Glutamatergic neuron (in vitro differentiated cells): Measurements from ENCODE around the gene MYO1A. TPM values are rescaled to one million over a fixed set of nuclear protein-coding genes. Genes with fewer than 3 reads are reported as not detected.

Experiments
- DNase-seq: peaks from one replicate; pipeline ENCODE4 v3.0.0; 2022
- H3K27ac Mint-ChIP-seq: one replicate; pipeline ENCODE4 v1.8.0; 2020; ENCODE audit warnings: mild to moderate bottlenecking, mixed read lengths, inconsistent platforms; ENCODE audit not compliant: unreplicated experiment
- H3K27me3 Mint-ChIP-seq: one replicate; pipeline ENCODE4 v1.8.0; 2020; ENCODE audit warnings: mild to moderate bottlenecking, moderate library complexity, mixed read lengths, inconsistent platforms; ENCODE audit not compliant: unreplicated experiment
- H3K36me3 Mint-ChIP-seq: one replicate; pipeline ENCODE4 v1.8.0; 2020; ENCODE audit warnings: mild to moderate bottlenecking, mixed read lengths, inconsistent platforms; ENCODE audit not compliant: unreplicated experiment
- H3K4me1 Mint-ChIP-seq: one replicate; pipeline ENCODE4 v1.8.0; 2020; ENCODE audit warnings: mild to moderate bottlenecking, low read depth, mixed read lengths, inconsistent platforms; ENCODE audit not compliant: unreplicated experiment
- H3K4me3 Mint-ChIP-seq: one replicate; pipeline ENCODE4 v1.8.0; 2020; ENCODE audit warnings: mild to moderate bottlenecking, mixed read lengths, inconsistent platforms; ENCODE audit not compliant: unreplicated experiment
- H3K9me3 Mint-ChIP-seq: one replicate; pipeline ENCODE4 v1.8.0; 2020; ENCODE audit warnings: mild to moderate bottlenecking, moderate library complexity, mixed read lengths, inconsistent platforms; ENCODE audit not compliant: unreplicated experiment
- CTCF ChIP-seq: fragments of 200-600 bp; sonication (generic); IDR thresholded peaks from one replicate; pipeline ENCODE4 v1.5.0; 2021; ENCODE audit not compliant: partially characterized antibody, unreplicated experiment
- total RNA-seq: library from RNA; stranded (reverse); fragmentation: NEBNext Ultra II Directional; extraction: Animal tissue kit (Norgen Biotek cat#: 25700); gene quantifications from one replicate; pipeline ENCODE4 v1.2.1, GENCODE V29; 2021; ENCODE audit not compliant: unreplicated experiment

The MYO1A gene
- total RNA-seq, 1 donor from 2014 or later, result 0.64 TPM

DNA sequence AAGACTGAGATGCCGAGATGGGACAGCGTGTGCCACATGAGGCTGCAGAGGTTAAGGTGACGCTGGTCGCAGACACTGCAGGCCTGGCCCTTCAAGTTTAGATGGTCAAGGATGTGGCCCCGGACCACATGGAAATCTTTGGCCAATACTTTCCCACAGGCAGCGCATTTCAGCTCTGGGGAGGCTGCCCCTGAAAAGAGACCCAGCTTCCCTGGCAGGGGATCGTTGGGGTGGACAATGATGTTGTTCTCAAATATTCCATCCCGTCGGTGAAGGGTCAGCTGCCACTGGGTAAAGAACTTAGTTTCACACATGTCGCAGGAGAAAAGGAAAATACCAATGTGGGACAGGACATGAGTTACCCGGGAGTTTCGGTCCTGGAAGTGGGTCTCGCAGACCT is 46.5 kb downstream of the MYO1A start:
- Mint-ChIP-seq H3K27ac (no peak overlapping the region), H3K36me3 (peaks cover 1% of the 10 kb centered on the region), H3K27me3 (peaks cover 11% of the 10 kb centered on the region), H3K4me3 (no peak overlapping the region), H3K9me3 (peaks cover 7% of the 10 kb centered on the region), H3K4me1 (peaks cover 25% of the 10 kb centered on the region)
- no peak for TF ChIP-seq CTCF
- no peak for DNase-seq

DNA sequence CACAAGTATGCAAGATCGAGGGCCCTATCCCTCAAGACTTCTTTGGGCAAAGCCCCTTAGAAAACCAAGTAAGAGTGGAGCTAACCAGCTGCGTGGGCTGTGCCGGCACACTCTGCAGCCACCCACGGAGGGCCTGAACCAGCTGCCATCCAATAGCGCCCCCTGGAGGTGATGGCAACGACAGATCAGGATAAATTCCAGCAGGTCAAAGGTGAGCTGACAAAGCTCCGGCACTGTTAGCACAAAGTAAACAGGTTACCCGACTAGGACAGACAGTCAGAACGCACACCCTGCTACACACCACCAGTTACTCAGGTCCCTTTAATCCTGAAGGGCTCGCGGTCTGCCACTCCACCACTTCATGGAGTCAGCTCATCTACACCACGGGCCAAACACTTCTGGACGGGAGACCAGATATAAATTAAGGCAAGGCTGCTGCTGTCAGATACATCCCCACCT is 48.5 kb downstream of the MYO1A start:
- H3K9me3 Mint-ChIP-seq, result peaks cover 2% of the 10 kb centered on the region
- peaks cover 4% of the 10 kb centered on the region for H3K27me3 Mint-ChIP-seq
- TF ChIP-seq CTCF, result peak; percentile 83
- H3K27ac Mint-ChIP-seq, result peak overlapping the region; percentile 43
- no peak overlapping the region for H3K4me3 Mint-ChIP-seq
- peak; percentile 81 for DNase-seq
- peaks cover 40% of the 10 kb centered on the region for H3K4me1 Mint-ChIP-seq
- H3K36me3 Mint-ChIP-seq, result peaks cover 4% of the 10 kb centered on the region

- no peak for TF ChIP-seq CTCF
- H3K27ac Mint-ChIP-seq, result no peak overlapping the region
- DNase-seq, result no peak
- H3K4me3 Mint-ChIP-seq, result no peak overlapping the region
- peaks cover 36% of the 10 kb centered on the region for H3K4me1 Mint-ChIP-seq
- peaks cover 2% of the 10 kb centered on the region for H3K9me3 Mint-ChIP-seq
- H3K27me3 Mint-ChIP-seq, result peaks cover 2% of the 10 kb centered on the region
- peaks cover 10% of the 10 kb centered on the region for H3K36me3 Mint-ChIP-seq
These were observed 49.5 kb downstream of the MYO1A start for GRCh38 chr12:57000393-57000792.

- no peak overlapping the region for H3K27ac Mint-ChIP-seq
- H3K36me3 Mint-ChIP-seq, result peaks cover 10% of the 10 kb centered on the region
- peaks cover 32% of the 10 kb centered on the region for H3K4me1 Mint-ChIP-seq
- DNase-seq, result no peak
- H3K9me3 Mint-ChIP-seq, result peaks cover 4% of the 10 kb centered on the region
- TF ChIP-seq CTCF, result no peak
- H3K27me3 Mint-ChIP-seq, result peaks cover 2% of the 10 kb centered on the region
- H3K4me3 Mint-ChIP-seq, result no peak overlapping the region
These were observed 50.5 kb downstream of the MYO1A start for GRCh38 chr12:56999456-56999855.

DNA sequence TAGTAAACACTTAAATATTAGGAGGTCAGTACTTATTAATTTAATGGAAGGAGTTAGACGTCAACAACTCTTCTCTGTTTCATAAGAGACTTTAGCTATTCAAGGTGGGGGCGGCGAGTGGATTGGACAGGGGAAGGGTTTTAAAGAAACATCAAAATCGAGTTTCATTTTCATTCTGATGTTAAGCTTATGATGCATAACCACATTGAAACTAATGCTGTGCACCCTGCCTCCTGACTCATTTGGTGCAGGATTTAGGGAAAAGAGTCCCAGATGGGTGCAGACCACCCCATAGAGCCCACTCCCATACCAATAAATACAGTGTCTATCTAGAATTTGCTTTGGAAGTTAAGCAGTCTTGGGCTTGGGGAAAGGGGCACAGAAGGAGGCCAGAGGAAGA is 50.9 kb downstream of the MYO1A start:
- Mint-ChIP-seq H3K9me3 (peaks cover 4% of the 10 kb centered on the region), H3K36me3 (peaks cover 10% of the 10 kb centered on the region), H3K27ac (no peak overlapping the region), H3K27me3 (peaks cover under 1% of the 10 kb centered on the region), H3K4me3 (no peak overlapping the region), H3K4me1 (peaks cover 32% of the 10 kb centered on the region)
- no peak for DNase-seq
- TF ChIP-seq CTCF, result no peak
